ENCODE data around the gene TXN. TPM values are rescaled to one million over a fixed set of nuclear protein-coding genes. Genes with fewer than 3 reads are reported as not detected.

TXN gene
- total RNA-seq, 4 donors from 2014 or later = 136 to 226 (median 178) TPM

GRCh38 chr9:110241260-110241857 is 14.9 kb downstream of the TXN start:
- H3K4me3 ChIP-seq = no peak overlapping the region
- TF ChIP-seq CTCF (IDR thresholded peaks at IDR 0.05) = no peak
- TF ChIP-seq POLR2A (IDR thresholded peaks at IDR 0.05) = no peak

GRCh38 chr9:110240198-110240597 is 16.1 kb downstream of the TXN start:
- Histone ChIP-seq H3K27me3 (no peaks in the 10 kb centered on the region), H3K36me3 (peaks cover 0 to 24% (median 3%) of the 10 kb centered on the region in 3 donors), H3K9me3 (peaks cover 0 to 2% (median 0%) of the 10 kb centered on the region in 4 donors), H3K27ac (no peak overlapping the region), H3K4me3 (no peak overlapping the region), H3K4me1 (no peaks in the 10 kb centered on the region)
- TF ChIP-seq POLR2A (IDR thresholded peaks at IDR 0.05) (no peak), CTCF (IDR thresholded peaks at IDR 0.05) (no peak)
- no peak for DNase-seq

More at GRCh38 chr9:110241260-110241857, 14.9 kb downstream of the TXN start:
- DNase-seq = no peak
- Histone ChIP-seq H3K36me3 (peaks cover 0 to 32% (median 3%) of the 10 kb centered on the region in 3 donors), H3K27me3 (no peaks in the 10 kb centered on the region), H3K9me3 (no peaks in the 10 kb centered on the region), H3K27ac (no peak overlapping the region), H3K4me1 (no peaks in the 10 kb centered on the region)

- Histone ChIP-seq H3K4me3 (no peak overlapping the region), H3K27ac (no peak overlapping the region), H3K36me3 (no peaks in the 10 kb centered on the region), H3K9me3 (no peaks in the 10 kb centered on the region), H3K4me1 (no peaks in the 10 kb centered on the region), H3K27me3 (no peaks in the 10 kb centered on the region)
- TF ChIP-seq CTCF (IDR thresholded peaks at IDR 0.05) (no peak), POLR2A (IDR thresholded peaks at IDR 0.05) (no peak)
- DNase-seq = no peak
Measured at GRCh38 chr9:110228321-110228720, 28.0 kb downstream of the TXN start.

GRCh38 chr9:110224583-110224982 is 31.7 kb downstream of the TXN start:
- H3K4me1 ChIP-seq = peaks cover 0 to 4% (median 0%) of the 10 kb centered on the region in 4 donors
- no peak for TF ChIP-seq CTCF (IDR thresholded peaks at IDR 0.05)
- no peak for TF ChIP-seq POLR2A (IDR thresholded peaks at IDR 0.05)
- no peaks in the 10 kb centered on the region for H3K9me3 ChIP-seq
- no peak overlapping the region for H3K4me3 ChIP-seq
- no peaks in the 10 kb centered on the region for H3K27me3 ChIP-seq
- no peaks in the 10 kb centered on the region for H3K36me3 ChIP-seq
- DNase-seq = no peak
- H3K27ac ChIP-seq = no peak overlapping the region

- Histone ChIP-seq H3K27me3 (no peaks in the 10 kb centered on the region), H3K4me3 (no peak overlapping the region), H3K4me1 (peaks cover 0 to 4% (median 0%) of the 10 kb centered on the region in 4 donors), H3K36me3 (no peaks in the 10 kb centered on the region), H3K9me3 (no peaks in the 10 kb centered on the region), H3K27ac (no peak overlapping the region)
- DNase-seq = no peak
- TF ChIP-seq CTCF (IDR thresholded peaks at IDR 0.05) (no peak), POLR2A (IDR thresholded peaks at IDR 0.05) (no peak)
Measured at GRCh38 chr9:110220809-110221208, 35.5 kb downstream of the TXN start.
